GM12878 (cell line): ENCODE measurements around the gene SEMA3G. TPM values are rescaled to one million over a fixed set of nuclear protein-coding genes. Genes with fewer than 3 reads are reported as not detected.

Experiments
- ATAC-seq: fragments of 200-7000 bp; cut with Tn5 transposase; 3 replicates; pipeline ENCODE4 v1.9.1; 2020; ENCODE audit warnings: mild to moderate bottlenecking, moderate library complexity
- BruUV-seq: library from RNA; stranded (reverse); fragments of 400-500 nt; replicated peaks from 2 replicates; lab custom pipeline; 2021; lab: Mats Ljungman, UMichigan
- CTCF ChIA-PET: fragments of 300-600 bp; sonication (Branson Sonifier 250); formaldehyde crosslinking; extraction: SDS; loops from one replicate; lab custom pipeline; 2021; ENCODE audit warnings: inconsistent platforms; lab: Yijun Ruan, JAX
- POLR2A ChIA-PET: fragments of 350-600 bp; formaldehyde crosslinking; extraction: SDS; loops from one replicate; lab custom pipeline; 2021; ENCODE audit warnings: inconsistent platforms; lab: Charles Lee
- RAD21 ChIA-PET: fragments of 300-600 bp; sonication (Branson Sonifier 250); formaldehyde crosslinking; loops from one replicate; lab custom pipeline; 2023; ENCODE audit warnings: antibody characterized with exemption; ENCODE audit not compliant: unreplicated experiment; lab: Charles Lee
- SMC1A ChIA-PET: fragments of 300-600 bp; sonication (Branson Sonifier 250); formaldehyde crosslinking; loops from one replicate; lab custom pipeline; 2023; ENCODE audit not compliant: unreplicated experiment, uncharacterized antibody; lab: Charles Lee
- DNase-seq: peaks from one replicate; pipeline ENCODE4 v3.0.0-alpha.2; 2011; ENCODE audit warnings: low read depth, low spot score
- FAIRE-seq: peaks from 3 replicates; lab custom pipeline; 2011; peaks lifted over from hg19 to GRCh38; lab: Jason Lieb, UNC
- H2AFZ ChIP-seq: 2 replicates; pipeline ENCODE4 v1.6.0; 2011; ENCODE audit warnings: low read depth, low read length, control low read depth; ENCODE audit not compliant: control insufficient read depth
- H3K27ac ChIP-seq: 2 replicates; pipeline ENCODE4 v1.5.1; 2011; ENCODE audit warnings: control low read depth; ENCODE audit not compliant: control insufficient read depth, insufficient read depth
- H3K27me3 ChIP-seq, 2 experiments: replicated peaks in 1 of 2; 2 replicates each; pipeline versions ENCODE4 v1.6.0 to v1.6.1; 2011; ENCODE audit warnings: low read length in 1 of 2; ENCODE audit not compliant: control insufficient read depth in 2 of 2, insufficient read depth in 2 of 2
- H3K36me3 ChIP-seq, 2 experiments: 2 replicates each; pipeline ENCODE4 v1.5.1; 2011; ENCODE audit warnings: low read length in 1 of 2; ENCODE audit not compliant: control insufficient read depth in 2 of 2, insufficient read depth in 2 of 2
- H3K4me1 ChIP-seq: 2 replicates; pipeline ENCODE4 v1.6.1; 2011; ENCODE audit warnings: mild to moderate bottlenecking, low read length, moderate library complexity, mixed read lengths; ENCODE audit not compliant: control insufficient read depth, insufficient read depth
- H3K4me2 ChIP-seq: 2 replicates; pipeline ENCODE4 v1.6.0; 2011; ENCODE audit warnings: control low read depth; ENCODE audit not compliant: control insufficient read depth, insufficient read depth
- H3K4me3 ChIP-seq: fragments of 200-600 bp; sonication (generic); 2 replicates; pipeline ENCODE4 v1.5.1; 2016
- H3K79me2 ChIP-seq: 2 replicates; pipeline ENCODE4 v1.6.0; 2011; ENCODE audit warnings: low read length; ENCODE audit not compliant: control insufficient read depth, insufficient read depth
- H3K9ac ChIP-seq: 2 replicates; pipeline ENCODE4 v1.8.0; 2011; ENCODE audit warnings: low read length, control low read depth, mixed read lengths; ENCODE audit not compliant: control insufficient read depth, insufficient read depth
- H3K9me3 ChIP-seq: replicated peaks from 3 replicates; pipeline ENCODE4 v1.5.1; 2011; ENCODE audit warnings: mild to moderate bottlenecking, low read length; ENCODE audit not compliant: control insufficient read depth, insufficient read depth
- H4K20me1 ChIP-seq: 2 replicates; pipeline ENCODE4 v1.6.0; 2011; ENCODE audit not compliant: control insufficient read depth, insufficient read depth
- ATF7 ChIP-seq: fragments of 450-650 bp; IDR thresholded peaks from 2 replicates; pipeline ENCODE4 v1.6.1; 2016; ENCODE audit warnings: low read depth, mild to moderate bottlenecking
- BRCA1 ChIP-seq: IDR thresholded peaks from 2 replicates; pipeline ENCODE4 v1.6.1; 2011; ENCODE audit warnings: low read depth, low read length, improper control_type of control experiment
- CBX5 ChIP-seq: sonication (generic); IDR thresholded peaks from 2 replicates; pipeline ENCODE4 v1.6.1; 2016; ENCODE audit warnings: low read depth, moderate library complexity, mild to moderate bottlenecking, inconsistent platforms
- CHD4 ChIP-seq: fragments of 200-600 bp; sonication (generic); IDR thresholded peaks from 2 replicates; pipeline ENCODE4 v1.6.1; 2016; ENCODE audit warnings: mild to moderate bottlenecking
- EED ChIP-seq: sonication (generic); IDR thresholded peaks from 2 replicates; pipeline ENCODE4 v1.6.1; 2016; ENCODE audit warnings: antibody characterized with exemption, low read depth
- EP300 ChIP-seq, 2 experiments: fragments of 150-350 bp in 1 of 2; IDR thresholded peaks; 2 replicates each; pipeline ENCODE4 v1.6.1; 2011 to 2012; ENCODE audit warnings: low read depth in 2 of 2, low read length in 2 of 2, borderline replicate concordance in 1 of 2, improper control_type of control experiment in 1 of 2, inconsistent platforms in 1 of 2; ENCODE audit not compliant: control insufficient read depth in 1 of 2
- NBN ChIP-seq: fragments of 450-650 bp; IDR thresholded peaks from 2 replicates; pipeline ENCODE4 v1.6.1; 2016
- NFYB ChIP-seq: IDR thresholded peaks from 2 replicates; pipeline ENCODE4 v1.6.1; 2011; ENCODE audit warnings: low read depth, mild to moderate bottlenecking, low read length, improper control_type of control experiment, moderate library complexity; ENCODE audit not compliant: insufficient read depth
- NR2F1 ChIP-seq: fragments of 450-650 bp; conservative IDR thresholded peaks from 2 replicates; pipeline ENCODE4 v1.6.1; 2017; ENCODE audit warnings: mild to moderate bottlenecking
- NRF1 ChIP-seq: conservative IDR thresholded peaks from 2 replicates; pipeline ENCODE4 v1.6.1; 2011; ENCODE audit warnings: mild to moderate bottlenecking, low read depth, low read length, improper control_type of control experiment
- RAD51 ChIP-seq: fragments of 450-650 bp; IDR thresholded peaks from 2 replicates; pipeline ENCODE4 v1.6.1; 2016; ENCODE audit warnings: moderate library complexity, mild to moderate bottlenecking, inconsistent platforms
- RFX5 ChIP-seq: IDR thresholded peaks from 2 replicates; pipeline ENCODE4 v1.6.1; 2011; ENCODE audit warnings: low read depth, low read length, improper control_type of control experiment
- SIN3A ChIP-seq: IDR thresholded peaks from 2 replicates; pipeline ENCODE4 v1.6.1; 2012; ENCODE audit warnings: low read depth, low read length, improper control_type of control experiment
- ZNF217 ChIP-seq: fragments of 450-650 bp; IDR thresholded peaks from 2 replicates; pipeline ENCODE4 v1.6.1; 2017; ENCODE audit warnings: antibody characterized with exemption, mild to moderate bottlenecking
- WGBS: methylation state at CpG from one replicate; pipeline ENCODE4 v1.1.6; 2016; ENCODE audit warnings: low lambda C conversion rate; ENCODE audit not compliant: insufficient replicate concordance, insufficient coverage; ENCODE audit errors: missing lambda C conversion rate; 5-methylcytosine and 5-hydroxymethylcytosine counted together
- in situ Hi-C: fragments of 300-500 bp; cut with MboI; formaldehyde crosslinking; loops from 9 replicates; pipeline ENCODE4 v1.14.3; 2018; ENCODE audit warnings: mixed read lengths
- intact Hi-C: fragments of 100-400 bp; cut with micrococcal nuclease; formaldehyde crosslinking; loops from one replicate; pipeline ENCODE4 v1.14.2; 2022; ENCODE audit not compliant: unreplicated experiment
- polyA plus RNA-seq, 11 experiments: library from polyadenylated mRNA; depleted of rRNA in 4 of 11; unstranded in 6 of 11; stranded (reverse) in 5 of 11; fragments of >200 nt; fragmentation: Nextera tagmentation in 4 of 11; fragmentation: Illumina TruSeq in 1 of 11; extraction: Ambion mirVana in 4 of 11; extraction: Trizol in 1 of 11; gene quantifications; 1 replicate in 1 of 11; 2 replicates in 10 of 11; pipeline versions ENCODE4 v1.2.1 to v1.2.3, GENCODE V29; 2011 to 2016; ENCODE audit warnings: inconsistent platforms in 2 of 11, missing spikeins in 2 of 11, low read depth in 1 of 11
- total RNA-seq, 4 experiments: library from RNA; depleted of rRNA in 3 of 4; stranded (reverse); fragments of >200 nt in 3 of 4; fragmentation: Illumina TruSeq in 1 of 4; extraction: Trizol in 1 of 4; gene quantifications; 2 replicates each; pipeline versions ENCODE4 v1.2.1 to v1.2.3, GENCODE V29; 2013 to 2021
- TF ChIP-seq, protein P1 (sequence below): fragments of 450-650 bp; IDR thresholded peaks from 2 replicates; pipeline ENCODE4 v1.6.1; 2018; ENCODE audit warnings: mild to moderate bottlenecking, low read depth, moderate library complexity; ENCODE audit not compliant: partially characterized antibody
- TF ChIP-seq, protein P2 (sequence below): IDR thresholded peaks from 2 replicates; pipeline ENCODE4 v1.6.1; 2011; ENCODE audit warnings: borderline replicate concordance, low read depth, mild to moderate bottlenecking, moderate library complexity, mixed read lengths, low read length; ENCODE audit not compliant: insufficient read depth; ENCODE audit errors: extremely low read length
- TF ChIP-seq, protein P3 (sequence below): fragments of 450-650 bp; IDR thresholded peaks from 2 replicates; pipeline ENCODE4 v1.6.1; 2018; ENCODE audit warnings: borderline replicate concordance, mild to moderate bottlenecking; ENCODE audit not compliant: partially characterized antibody

Gene SEMA3G
- total and polyA plus RNA-seq, 10 of the 15 experiments (the other 5 are each of a cell fraction or from before 2014, with no cell fraction given), result 0.03 to 0.04 TPM; not detected in 8

DNA sequence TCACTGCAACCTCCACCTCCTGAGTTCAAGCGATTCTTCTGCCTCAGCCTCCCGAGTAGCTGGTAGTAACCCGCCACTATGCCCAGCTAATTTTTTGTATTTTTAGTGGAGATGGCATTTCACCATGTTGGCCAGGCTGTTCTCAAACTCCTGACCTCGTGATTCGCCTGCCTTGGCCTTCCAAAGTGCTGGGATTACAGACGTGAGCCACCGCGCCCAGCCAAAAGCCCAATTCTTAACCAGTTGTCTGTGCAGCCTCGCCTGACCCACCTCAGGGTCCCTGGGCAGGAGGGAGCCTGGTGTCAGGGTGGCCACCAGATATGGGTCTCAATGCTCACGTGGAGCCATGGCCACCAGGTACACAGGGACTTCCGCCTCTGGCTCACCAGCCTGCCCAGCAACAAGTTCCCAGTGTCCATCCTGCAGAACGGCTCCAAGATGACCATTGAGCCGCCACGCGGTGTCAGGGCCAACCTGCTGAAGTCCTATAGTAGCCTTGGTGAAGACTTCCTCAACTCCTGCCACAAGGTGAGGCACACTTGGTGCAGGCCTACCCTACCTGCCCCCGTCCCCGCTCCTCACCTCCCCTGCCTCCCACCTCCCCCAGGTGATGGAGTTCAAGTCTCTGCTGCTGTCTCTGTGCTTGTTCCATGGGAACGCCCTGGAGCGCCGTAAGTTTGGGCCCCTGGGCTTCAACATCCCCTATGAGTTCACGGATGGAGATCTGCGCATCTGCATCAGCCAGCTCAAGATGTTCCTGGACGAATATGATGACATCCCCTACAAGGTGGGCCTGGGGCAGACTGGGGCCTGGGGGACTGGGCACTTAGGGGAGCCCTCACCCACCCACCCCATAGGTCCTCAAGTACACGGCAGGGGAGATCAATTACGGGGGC lies 48.6 kb downstream of the SEMA3G start:
- no peak overlapping the region for H3K4me2 ChIP-seq
- H3K79me2 ChIP-seq, result no peaks in the 10 kb centered on the region
- no peaks in the 10 kb centered on the region for H3K36me3 ChIP-seq
- FAIRE-seq, result no peak
- no peak overlapping the region for H3K27ac ChIP-seq
- in situ Hi-C loops, result no loop called here
- no peak overlapping the region for H3K4me3 ChIP-seq
- DNase-seq, result no peak
- TF ChIP-seq ATF7, result no peak
- TF ChIP-seq, protein P1, sequence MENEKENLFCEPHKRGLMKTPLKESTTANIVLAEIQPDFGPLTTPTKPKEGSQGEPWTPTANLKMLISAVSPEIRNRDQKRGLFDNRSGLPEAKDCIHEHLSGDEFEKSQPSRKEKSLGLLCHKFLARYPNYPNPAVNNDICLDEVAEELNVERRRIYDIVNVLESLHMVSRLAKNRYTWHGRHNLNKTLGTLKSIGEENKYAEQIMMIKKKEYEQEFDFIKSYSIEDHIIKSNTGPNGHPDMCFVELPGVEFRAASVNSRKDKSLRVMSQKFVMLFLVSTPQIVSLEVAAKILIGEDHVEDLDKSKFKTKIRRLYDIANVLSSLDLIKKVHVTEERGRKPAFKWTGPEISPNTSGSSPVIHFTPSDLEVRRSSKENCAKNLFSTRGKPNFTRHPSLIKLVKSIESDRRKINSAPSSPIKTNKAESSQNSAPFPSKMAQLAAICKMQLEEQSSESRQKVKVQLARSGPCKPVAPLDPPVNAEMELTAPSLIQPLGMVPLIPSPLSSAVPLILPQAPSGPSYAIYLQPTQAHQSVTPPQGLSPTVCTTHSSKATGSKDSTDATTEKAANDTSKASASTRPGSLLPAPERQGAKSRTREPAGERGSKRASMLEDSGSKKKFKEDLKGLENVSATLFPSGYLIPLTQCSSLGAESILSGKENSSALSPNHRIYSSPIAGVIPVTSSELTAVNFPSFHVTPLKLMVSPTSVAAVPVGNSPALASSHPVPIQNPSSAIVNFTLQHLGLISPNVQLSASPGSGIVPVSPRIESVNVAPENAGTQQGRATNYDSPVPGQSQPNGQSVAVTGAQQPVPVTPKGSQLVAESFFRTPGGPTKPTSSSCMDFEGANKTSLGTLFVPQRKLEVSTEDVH, result no peak
- TF ChIP-seq RFX5, result no peak
- TF ChIP-seq ZNF217, result no peak
- TF ChIP-seq EP300 (IDR thresholded peaks at IDR 0.05; ENCODE audit: borderline replicate concordance in 1 of 2, control insufficient read depth in 1 of 2, low read depth in 2 of 2, low read length in 2 of 2), result no peak
- no peak for TF ChIP-seq CHD4
- TF ChIP-seq, protein P2, sequence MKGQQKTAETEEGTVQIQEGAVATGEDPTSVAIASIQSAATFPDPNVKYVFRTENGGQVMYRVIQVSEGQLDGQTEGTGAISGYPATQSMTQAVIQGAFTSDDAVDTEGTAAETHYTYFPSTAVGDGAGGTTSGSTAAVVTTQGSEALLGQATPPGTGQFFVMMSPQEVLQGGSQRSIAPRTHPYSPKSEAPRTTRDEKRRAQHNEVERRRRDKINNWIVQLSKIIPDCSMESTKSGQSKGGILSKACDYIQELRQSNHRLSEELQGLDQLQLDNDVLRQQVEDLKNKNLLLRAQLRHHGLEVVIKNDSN, result no peak
- TF ChIP-seq, protein P3, sequence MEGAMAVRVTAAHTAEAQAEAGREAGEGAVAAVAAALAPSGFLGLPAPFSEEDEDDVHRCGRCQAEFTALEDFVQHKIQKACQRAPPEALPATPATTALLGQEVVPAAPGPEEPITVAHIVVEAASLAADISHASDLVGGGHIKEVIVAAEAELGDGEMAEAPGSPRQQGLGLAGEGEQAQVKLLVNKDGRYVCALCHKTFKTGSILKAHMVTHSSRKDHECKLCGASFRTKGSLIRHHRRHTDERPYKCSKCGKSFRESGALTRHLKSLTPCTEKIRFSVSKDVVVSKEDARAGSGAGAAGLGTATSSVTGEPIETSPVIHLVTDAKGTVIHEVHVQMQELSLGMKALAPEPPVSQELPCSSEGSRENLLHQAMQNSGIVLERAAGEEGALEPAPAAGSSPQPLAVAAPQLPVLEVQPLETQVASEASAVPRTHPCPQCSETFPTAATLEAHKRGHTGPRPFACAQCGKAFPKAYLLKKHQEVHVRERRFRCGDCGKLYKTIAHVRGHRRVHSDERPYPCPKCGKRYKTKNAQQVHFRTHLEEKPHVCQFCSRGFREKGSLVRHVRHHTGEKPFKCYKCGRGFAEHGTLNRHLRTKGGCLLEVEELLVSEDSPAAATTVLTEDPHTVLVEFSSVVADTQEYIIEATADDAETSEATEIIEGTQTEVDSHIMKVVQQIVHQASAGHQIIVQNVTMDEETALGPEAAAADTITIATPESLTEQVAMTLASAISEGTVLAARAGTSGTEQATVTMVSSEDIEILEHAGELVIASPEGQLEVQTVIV, result no peak
- TF ChIP-seq NRF1, result no peak
- no peak for TF ChIP-seq NR2F1
- no peak for TF ChIP-seq NFYB
- no peak for TF ChIP-seq BRCA1
- TF ChIP-seq EED, result no peak
- TF ChIP-seq RAD51, result no peak
- no peak for TF ChIP-seq NBN
- TF ChIP-seq SIN3A, result no peak
- no peak for TF ChIP-seq CBX5
- no peaks in the 10 kb centered on the region for H3K9me3 ChIP-seq
- RAD21 ChIA-PET, result no interaction called here
- no peak overlapping the region for H3K9ac ChIP-seq
- no peaks in the 10 kb centered on the region for H4K20me1 ChIP-seq
- WGBS, result 65% methylated on average over 23 of the region's 25 CpGs
- H3K4me1 ChIP-seq, result no peaks in the 10 kb centered on the region
- no TSS peak for BruUV-seq
- no peaks in the 10 kb centered on the region for H3K27me3 ChIP-seq
- no peak overlapping the region for H2AFZ ChIP-seq
- SMC1A ChIA-PET, result no interaction called here
- no peak for ATAC-seq
- intact Hi-C loops, result no loop called here
- CTCF ChIA-PET, result no interaction called here
- POLR2A ChIA-PET, result no interaction called here
